Mesodermal cell (in vitro differentiated cells): ENCODE measurements around the gene ATP5PF. TPM values are rescaled to one million over a fixed set of nuclear protein-coding genes. Genes with fewer than 3 reads are reported as not detected.
"Not testable (repeated sequence)": the region's sequence is repeated elsewhere in the genome, so short reads cannot be mapped to it uniquely, and the experiment has no call there.

ENCODE experiments used
- H3K27ac ChIP-seq: 2 replicates; pipeline ENCODE4 v1.7.0; 2013; ENCODE audit warnings: mild to moderate bottlenecking, low read depth, low read length, moderate library complexity; ENCODE audit not compliant: severe bottlenecking
- H3K36me3 ChIP-seq: 2 replicates; pipeline ENCODE4 v1.7.1; 2013; ENCODE audit warnings: mild to moderate bottlenecking, low read length, moderate library complexity; ENCODE audit not compliant: control insufficient read depth, insufficient read depth
- H3K4me1 ChIP-seq: one replicate; pipeline ENCODE4 v1.7.1; 2013; ENCODE audit warnings: mild to moderate bottlenecking, low read length; ENCODE audit not compliant: insufficient read depth, control insufficient read depth, poor library complexity, severe bottlenecking
- H3K4me3 ChIP-seq: 2 replicates; pipeline ENCODE4 v1.7.0; 2013; ENCODE audit warnings: low read length, control low read depth, mild to moderate bottlenecking; ENCODE audit not compliant: insufficient read depth, poor library complexity, severe bottlenecking; ENCODE audit errors: extremely low read depth
- H3K9me3 ChIP-seq: 2 replicates; pipeline ENCODE4 v1.7.1; 2013; ENCODE audit warnings: mild to moderate bottlenecking, low read length, moderate library complexity; ENCODE audit not compliant: control insufficient read depth
- WGBS, 2 experiments: methylation state at CpG; one replicate each; pipeline ENCODE4 v1.1.5; 2013; ENCODE audit warnings: missing lambda C conversion rate in 2 of 2; ENCODE audit not compliant: insufficient coverage in 2 of 2; 5-methylcytosine and 5-hydroxymethylcytosine counted together
- polyA plus RNA-seq, 2 experiments: library from polyadenylated mRNA; stranded (reverse); fragments of 50-300 nt; gene quantifications; one replicate each; pipeline ENCODE4 v1.2.3, GENCODE V29; 2013

ATP5PF gene
- polyA plus RNA-seq (2013, experiment 1 of 2): 234 TPM
- polyA plus RNA-seq (2013, experiment 2 of 2): 262 TPM

- H3K36me3 ChIP-seq: peaks cover 7% of the 10 kb centered on the region
- H3K4me1 ChIP-seq: peaks cover 4% of the 10 kb centered on the region
- 0% methylated on average over 39 to 50 of the region's 64 CpGs for WGBS, 2 experiments
These were observed at the start of gene ATP5PF, which contains the start of gene GABPA for GRCh38 chr21:25734904-25735645. Gene ATP5PF, minus strand, starts transcription at chr21:25734904. Its CDS starts 5,110 bp downstream, at chr21:25729794. Gene GABPA, plus strand, starts transcription at chr21:25734972. Its CDS starts 6,627 bp downstream, at chr21:25741599.

GRCh38 chr21:25778126-25778875 lies 43.6 kb upstream of the ATP5PF start:
- H3K4me1 ChIP-seq, H3K36me3 ChIP-seq, H3K9me3 ChIP-seq, H3K27ac ChIP-seq, H3K4me3 ChIP-seq: not testable (repeated sequence)
- 95 to 96% methylated on average over 38 to 49 of the region's 52 CpGs for WGBS, 2 experiments

More at GRCh38 chr21:25734904-25735645, at the start of gene ATP5PF, which contains the start of gene GABPA:
- H3K27ac ChIP-seq: peak within 1 kb of the TSS; percentile 99
- no peaks in the 10 kb centered on the region for H3K9me3 ChIP-seq
- peak within 1 kb of the TSS; percentile 97 for H3K4me3 ChIP-seq

GRCh38 chr21:25776440-25776839 lies 41.7 kb upstream of the ATP5PF start:
- H3K9me3 ChIP-seq: no peaks in the 10 kb centered on the region
- WGBS, 2 experiments: 100% methylated on average over 1 of the region's 4 CpGs
- no peak overlapping the region for H3K27ac ChIP-seq

GRCh38 chr21:25772686-25773085 lies 38.0 kb upstream of the ATP5PF start:
- Histone ChIP-seq H3K27ac (no peak overlapping the region), H3K9me3 (no peaks in the 10 kb centered on the region), H3K4me3 (no peak overlapping the region), H3K4me1 (no peaks in the 10 kb centered on the region), H3K36me3 (no peaks in the 10 kb centered on the region)
- 79 to 100% methylated on average over 1 to 2 of the region's 2 CpGs for WGBS, 2 experiments

More at GRCh38 chr21:25776440-25776839, 41.7 kb upstream of the ATP5PF start:
- H3K4me3 ChIP-seq: no peak overlapping the region
- no peaks in the 10 kb centered on the region for H3K4me1 ChIP-seq
- no peaks in the 10 kb centered on the region for H3K36me3 ChIP-seq

GRCh38 chr21:25767921-25768320 lies 33.2 kb upstream of the ATP5PF start:
- 94% methylated on average over 2 of the region's 3 CpGs for WGBS, 2 experiments
- H3K27ac ChIP-seq: no peak overlapping the region
- H3K36me3 ChIP-seq: peaks cover 4% of the 10 kb centered on the region
- H3K9me3 ChIP-seq: no peaks in the 10 kb centered on the region
- no peak overlapping the region for H3K4me3 ChIP-seq
- H3K4me1 ChIP-seq: no peaks in the 10 kb centered on the region

- H3K9me3 ChIP-seq: no peaks in the 10 kb centered on the region
- H3K36me3 ChIP-seq: peaks cover 12% of the 10 kb centered on the region
- no peak overlapping the region for H3K27ac ChIP-seq
- H3K4me3 ChIP-seq: no peak overlapping the region
- no peaks in the 10 kb centered on the region for H3K4me1 ChIP-seq
- no CpG with 5 or more reads among the region's 3 CpGs for WGBS, 2 experiments
These were observed 29.4 kb upstream of the ATP5PF start for GRCh38 chr21:25764065-25764464.

- no peak overlapping the region for H3K27ac ChIP-seq
- H3K36me3 ChIP-seq: peaks cover 22% of the 10 kb centered on the region
- H3K9me3 ChIP-seq: no peaks in the 10 kb centered on the region
- WGBS, 2 experiments: no CpG with 5 or more reads among the region's 1 CpG
- no peak overlapping the region for H3K4me3 ChIP-seq
- no peaks in the 10 kb centered on the region for H3K4me1 ChIP-seq
These were observed 26.0 kb upstream of the ATP5PF start for GRCh38 chr21:25760677-25761076.

- Histone ChIP-seq H3K27ac (no peak overlapping the region), H3K9me3 (no peaks in the 10 kb centered on the region), H3K4me1 (no peaks in the 10 kb centered on the region), H3K4me3 (no peak overlapping the region), H3K36me3 (peaks cover 25% of the 10 kb centered on the region)
- 83 to 100% methylated on average over 2 of the region's 3 CpGs for WGBS, 2 experiments
These were observed 25.4 kb upstream of the ATP5PF start for GRCh38 chr21:25760061-25760460.

- WGBS, 2 experiments: 67 to 86% methylated on average over 1 of the region's 1 CpG
- Histone ChIP-seq H3K27ac (no peak overlapping the region), H3K9me3 (no peaks in the 10 kb centered on the region), H3K36me3 (peaks cover 29% of the 10 kb centered on the region), H3K4me3 (no peak overlapping the region), H3K4me1 (no peaks in the 10 kb centered on the region)
These were observed 24.9 kb upstream of the ATP5PF start for GRCh38 chr21:25759573-25759972.

GRCh38 chr21:25757531-25757930 lies 22.8 kb upstream of the ATP5PF start:
- Histone ChIP-seq H3K27ac (no peak overlapping the region), H3K9me3 (no peaks in the 10 kb centered on the region), H3K4me1 (no peaks in the 10 kb centered on the region), H3K36me3 (peaks cover 32% of the 10 kb centered on the region), H3K4me3 (no peak overlapping the region)
